H1 (cell line): ENCODE results near the gene MCM6. TPM values are rescaled to one million over a fixed set of nuclear protein-coding genes. Genes with fewer than 3 reads are reported as not detected.

ENCODE experiments used
- CTCF ChIA-PET: fragments of 300-600 bp; sonication (Branson Sonifier 250); formaldehyde crosslinking; loops from one replicate; lab custom pipeline; 2021; ENCODE audit not compliant: partially characterized antibody; lab: Charles Lee
- POLR2A ChIA-PET: fragments of 300-600 bp; sonication (Branson Sonifier 250); formaldehyde crosslinking; loops from one replicate; lab custom pipeline; 2021; ENCODE audit warnings: inconsistent platforms; ENCODE audit not compliant: partially characterized antibody; lab: Charles Lee
- DNase-seq, 2 experiments: peaks; one replicate each; pipeline versions ENCODE4 v3.0.0 to v3.0.0-alpha.2; 2010 to 2022; ENCODE audit warnings: low spot score in 2 of 2, low read depth in 1 of 2, mixed read lengths in 1 of 2
- FAIRE-seq: peaks from 2 replicates; lab custom pipeline; 2011; peaks lifted over from hg19 to GRCh38; lab: Jason Lieb, UNC
- H2AFZ ChIP-seq: 2 replicates; pipeline ENCODE4 v1.8.1; 2012; ENCODE audit warnings: low read length, inconsistent platforms
- H2AK5ac ChIP-seq: 2 replicates; pipeline ENCODE4 v1.6.1; 2013; ENCODE audit warnings: low read depth, low read length
- H2BK120ac ChIP-seq: replicated peaks from 2 replicates; pipeline ENCODE3; 2013; ENCODE audit warnings: low read depth, low read length, inconsistent platforms
- H2BK12ac ChIP-seq: 2 replicates; pipeline ENCODE4 v1.6.1; 2013; ENCODE audit warnings: low read depth, low read length
- H2BK15ac ChIP-seq: 2 replicates; pipeline ENCODE4 v1.6.1; 2013; ENCODE audit warnings: low read length
- H2BK20ac ChIP-seq: 2 replicates; pipeline ENCODE4 v1.6.1; 2013; ENCODE audit warnings: low read length
- H2BK5ac ChIP-seq: 2 replicates; pipeline ENCODE4 v1.6.1; 2013; ENCODE audit warnings: low read depth, low read length
- H3K14ac ChIP-seq: 2 replicates; pipeline ENCODE4 v1.6.1; 2013; ENCODE audit warnings: inconsistent platforms; ENCODE audit not compliant: insufficient read length
- H3K18ac ChIP-seq: 2 replicates; pipeline ENCODE4 v1.6.1; 2013; ENCODE audit warnings: low read length; ENCODE audit errors: extremely low read depth
- H3K23ac ChIP-seq: 2 replicates; pipeline ENCODE4 v1.6.1; 2013; ENCODE audit warnings: inconsistent platforms; ENCODE audit not compliant: insufficient read length
- H3K23me2 ChIP-seq: 2 replicates; pipeline ENCODE4 v1.6.1; 2013; ENCODE audit warnings: low read depth, low read length
- H3K27ac ChIP-seq: 2 replicates; pipeline ENCODE4 v1.6.1; 2011; ENCODE audit warnings: low read depth, low read length, inconsistent platforms
- H3K27me3 ChIP-seq, 4 experiments: replicated peaks in 1 of 4; 1 replicate in 1 of 4; 2 replicates in 3 of 4; pipeline versions ENCODE4 v1.6.1 to v1.8.1; 2011 to 2013; ENCODE audit warnings: low read length in 3 of 4, mild to moderate bottlenecking in 3 of 4, inconsistent platforms in 2 of 4, mixed read lengths in 2 of 4, moderate library complexity in 1 of 4; ENCODE audit not compliant: control insufficient read depth in 3 of 4, insufficient read depth in 3 of 4; ENCODE audit errors: extremely low read depth in 1 of 4
- H3K36me3 ChIP-seq, 4 experiments: 2 replicates each; pipeline versions ENCODE4 v1.6.1 to v1.8.1; 2011 to 2013; ENCODE audit warnings: mild to moderate bottlenecking in 4 of 4, low read length in 3 of 4, moderate library complexity in 2 of 4, control low read depth in 1 of 4, inconsistent platforms in 1 of 4; ENCODE audit not compliant: insufficient read depth in 4 of 4, control insufficient read depth in 2 of 4
- H3K4ac ChIP-seq: replicated peaks from 2 replicates; pipeline ENCODE3; 2013; ENCODE audit warnings: low read length, low read depth, mixed read lengths, inconsistent platforms; ENCODE audit not compliant: insufficient read length
- H3K4me1 ChIP-seq, 4 experiments: replicated peaks in 1 of 4; 1 replicate in 1 of 4; 2 replicates in 3 of 4; pipeline versions ENCODE4 v1.6.1 to v1.8.1; 2011 to 2013; ENCODE audit warnings: low read length in 3 of 4, inconsistent platforms in 2 of 4, mixed read lengths in 1 of 4; ENCODE audit not compliant: insufficient read depth in 4 of 4, control insufficient read depth in 3 of 4
- H3K4me2 ChIP-seq, 2 experiments: 2 replicates each; pipeline versions ENCODE4 v1.6.1 to v1.8.1; 2011 to 2013; ENCODE audit warnings: low read depth in 2 of 2, low read length in 2 of 2, control low read depth in 1 of 2, inconsistent platforms in 1 of 2, mild to moderate bottlenecking in 1 of 2; ENCODE audit not compliant: insufficient read depth in 1 of 2
- H3K4me3 ChIP-seq, 4 experiments: fragments of 200-600, 300-600 bp in 1 of 4; sonication (generic), shearing (Covaris generic), sonication (Bioruptor Twin) in 1 of 4; 2 replicates each; pipeline versions ENCODE4 v1.5.1 to v1.8.1; 2011 to 2016; ENCODE audit warnings: low read length in 4 of 4, low read depth in 3 of 4, control low read depth in 2 of 4, inconsistent platforms in 2 of 4, mild to moderate bottlenecking in 2 of 4, mixed read lengths in 1 of 4, moderate library complexity in 1 of 4; ENCODE audit not compliant: insufficient read depth in 2 of 4; ENCODE audit errors: extremely low read depth in 1 of 4
- H3K56ac ChIP-seq: replicated peaks from 2 replicates; pipeline ENCODE3; 2013; ENCODE audit warnings: low read depth, mild to moderate bottlenecking, mixed read lengths, low read length, inconsistent platforms; ENCODE audit not compliant: insufficient read length
- H3K79me1 ChIP-seq: 2 replicates; pipeline ENCODE4 v1.6.1; 2013; ENCODE audit warnings: low read depth, low read length, control low read depth
- H3K79me2 ChIP-seq, 2 experiments: 2 replicates each; pipeline versions ENCODE4 v1.6.1 to v1.8.1; 2012 to 2013; ENCODE audit warnings: low read length in 2 of 2, mild to moderate bottlenecking in 2 of 2, inconsistent platforms in 1 of 2; ENCODE audit not compliant: insufficient read depth in 2 of 2, control insufficient read depth in 1 of 2
- H3K9ac ChIP-seq, 4 experiments: replicated peaks in 1 of 4; 1 replicate in 1 of 4; 2 replicates in 3 of 4; pipeline versions ENCODE4 v1.6.1 to v1.8.1; 2011 to 2013; ENCODE audit warnings: low read depth in 3 of 4, low read length in 3 of 4, control low read depth in 2 of 4, mild to moderate bottlenecking in 2 of 4, moderate library complexity in 2 of 4, inconsistent platforms in 1 of 4; ENCODE audit errors: extremely low read depth in 1 of 4
- H3K9me3 ChIP-seq, 2 experiments: 2 replicates each; pipeline versions ENCODE4 v1.6.1 to v1.8.1; 2012 to 2013; ENCODE audit warnings: mild to moderate bottlenecking in 2 of 2, moderate library complexity in 2 of 2, control low read depth in 1 of 2, inconsistent platforms in 1 of 2, low read depth in 1 of 2, low read length in 1 of 2, mixed read lengths in 1 of 2; ENCODE audit not compliant: insufficient read depth in 2 of 2
- H4K20me1 ChIP-seq, 2 experiments: replicated peaks in 1 of 2; 2 replicates each; pipeline versions ENCODE3 to v1.8.1; 2011 to 2013; ENCODE audit warnings: inconsistent platforms in 2 of 2, low read length in 2 of 2, mild to moderate bottlenecking in 1 of 2; ENCODE audit not compliant: insufficient read depth in 2 of 2, control insufficient read depth in 1 of 2
- H4K5ac ChIP-seq: 2 replicates; pipeline ENCODE4 v1.6.1; 2013; ENCODE audit warnings: low read length, low read depth, mixed read lengths, inconsistent platforms; ENCODE audit not compliant: insufficient read length
- H4K8ac ChIP-seq: 2 replicates; pipeline ENCODE4 v1.8.0; 2013; ENCODE audit warnings: mild to moderate bottlenecking, moderate library complexity, low read length, inconsistent platforms; ENCODE audit not compliant: insufficient read depth; ENCODE audit errors: extremely low read depth
- H4K91ac ChIP-seq: replicated peaks from 2 replicates; pipeline ENCODE3; 2013; ENCODE audit warnings: low read length, mixed read lengths, inconsistent platforms; ENCODE audit not compliant: insufficient read length
- EZH2 ChIP-seq: fragments of 200-600 bp; sonication (generic); IDR thresholded peaks from 2 replicates; pipeline ENCODE4 v1.7.1; 2012; ENCODE audit warnings: low read depth, mild to moderate bottlenecking, moderate library complexity, low read length, inconsistent platforms; ENCODE audit not compliant: severe bottlenecking
- NRF1 ChIP-seq: IDR thresholded peaks from 2 replicates; pipeline ENCODE4 v1.6.1; 2011; ENCODE audit warnings: mild to moderate bottlenecking, low read depth, low read length, improper control_type of control experiment
- WGBS, 2 experiments: shearing (Covaris generic) in 1 of 2; methylation state at CpG; one replicate each; pipeline versions ENCODE4 v1.1.6 to v1.1.7; 2013 to 2015; ENCODE audit warnings: low lambda C conversion rate in 2 of 2, mixed read lengths in 2 of 2, inconsistent platforms in 1 of 2, low coverage in 1 of 2, missing lambda C conversion rate in 1 of 2; ENCODE audit not compliant: insufficient replicate concordance in 2 of 2, insufficient coverage in 1 of 2, insufficient read length in 1 of 2; ENCODE audit errors: extremely low coverage in 1 of 2, missing lambda C conversion rate in 1 of 2; 5-methylcytosine and 5-hydroxymethylcytosine counted together
- polyA plus RNA-seq, 7 experiments: library from polyadenylated mRNA; depleted of rRNA in 3 of 7; stranded (reverse) in 5 of 7; unstranded in 2 of 7; fragments of >200 nt in 5 of 7; fragments of 200-250 nt in 2 of 7; gene quantifications; 1 replicate in 5 of 7; 2 replicates in 1 of 7; 4 replicates in 1 of 7; pipeline versions ENCODE4 v1.2.1 to v1.2.3, GENCODE V29; 2011 to 2013; ENCODE audit warnings: missing spikeins in 2 of 7, mixed read lengths in 2 of 7
- total RNA-seq: library from RNA; stranded (reverse); fragmentation: NEBNext Ultra II Directional; extraction: Animal tissue kit (Norgen Biotek cat#: 25700); gene quantifications from 2 replicates; pipeline ENCODE4 v1.2.1, GENCODE V29; 2021

MCM6 gene
- total and polyA plus RNA-seq, 2 of the 8 experiments (the other 6 are each of a cell fraction or from before 2014, with no cell fraction given), result 60.2 to 134 TPM

DNA sequence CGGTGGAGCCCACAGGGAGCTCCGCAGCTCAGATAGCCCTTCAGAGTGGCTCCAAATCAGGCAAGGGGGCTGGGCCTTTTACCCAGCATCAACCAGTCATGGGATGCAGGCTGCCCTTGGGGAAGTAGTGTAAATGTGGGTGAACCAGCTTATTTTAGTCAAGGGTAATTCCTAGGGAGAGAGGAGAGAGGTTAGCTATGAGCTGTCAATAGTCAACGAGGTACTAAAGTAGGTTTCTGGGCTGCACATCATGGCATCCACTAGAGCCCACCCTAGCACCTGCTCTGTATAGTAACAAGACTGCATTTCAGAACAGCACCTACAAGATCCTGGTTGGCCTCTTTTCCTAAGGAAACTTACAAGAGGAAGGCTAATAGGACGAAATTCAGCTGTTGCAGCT, 9.5 kb upstream of the MCM6 start:
- H2BK12ac ChIP-seq, result no peak overlapping the region
- no peak overlapping the region for H3K23ac ChIP-seq
- peaks cover 0 to 10% of the 10 kb centered on the region in 2 experiments; a peak in 1 of 4 replicates for H3K9me3 ChIP-seq
- 91% methylated on average over 4 of the region's 4 CpGs; no CpG with 5 or more reads in 1 of the 2 experiments for WGBS, 2 experiments
- no peak overlapping the region for H2BK120ac ChIP-seq
- FAIRE-seq (no peak), DNase-seq (no peak)
- H3K36me3 ChIP-seq, result no peaks in the 10 kb centered on the region
- CTCF ChIA-PET, result interaction anchor here (0.6 to 1.0 kb wide), 5 partner anchors 29 to 465 kb away, joined by 3 to 5 read pairs (median 3); no protein-coding TSS in a partner anchor
- no peak overlapping the region for H4K91ac ChIP-seq
- H3K23me2 ChIP-seq, result no peaks in the 10 kb centered on the region
- H2BK5ac ChIP-seq, result no peak overlapping the region
- no peak overlapping the region for H4K5ac ChIP-seq
- no peak overlapping the region for H4K8ac ChIP-seq
- no peak overlapping the region for H2AK5ac ChIP-seq
- no peak overlapping the region for H3K14ac ChIP-seq
- no peak overlapping the region for H3K4me2 ChIP-seq
- H3K79me2 ChIP-seq, result no peaks in the 10 kb centered on the region
- no peak overlapping the region for H2BK15ac ChIP-seq
- POLR2A ChIA-PET, result interaction anchor here (1.4 to 4.6 kb wide), 3 partner anchors 10 to 33 kb away, joined by 3 to 22 read pairs (median 3); partner anchors contain the start of gene MCM6
- no peaks in the 10 kb centered on the region for H3K79me1 ChIP-seq
- peaks cover 0 to 4% (median 3%) of the 10 kb centered on the region in 4 experiments; a peak in 6 of 7 replicates for H3K4me1 ChIP-seq
- H3K4me3 ChIP-seq, result no peak overlapping the region
- no peak overlapping the region for H3K56ac ChIP-seq
- no peaks in the 10 kb centered on the region for H3K27me3 ChIP-seq
- no peak overlapping the region for H3K4ac ChIP-seq
- H2AFZ ChIP-seq, result peak overlapping the region; percentile 57; the same call in 1 of the 2 replicates
- no peak overlapping the region for H3K9ac ChIP-seq
- H4K20me1 ChIP-seq, result no peaks in the 10 kb centered on the region
- TF ChIP-seq EZH2 (no peak), NRF1 (no peak)
- no peak overlapping the region for H3K27ac ChIP-seq
- H3K18ac ChIP-seq, result no peak overlapping the region
- no peak overlapping the region for H2BK20ac ChIP-seq
